CD14-positive monocyte (primary cell): ENCODE results near the gene MCF2L2. TPM values are rescaled to one million over a fixed set of nuclear protein-coding genes. Genes with fewer than 3 reads are reported as not detected.

ENCODE experiments used
- DNase-seq, 3 donors: peaks; one replicate each; pipeline ENCODE4 v3.0.0-alpha.2; 2011 to 2022
- H2AFZ ChIP-seq: 2 replicates; pipeline ENCODE4 v1.6.0; 2012; ENCODE audit warnings: mild to moderate bottlenecking, low read depth, low read length, inconsistent platforms; ENCODE audit not compliant: insufficient read depth, poor library complexity, severe bottlenecking
- H3K27ac ChIP-seq, 2 donors: 1 replicate in 1 of 2; 2 replicates in 1 of 2; pipeline ENCODE4 v1.5.1; 2012 to 2013; ENCODE audit warnings: low read length in 2 of 2, control low read depth in 1 of 2, inconsistent platforms in 1 of 2, low read depth in 1 of 2, mild to moderate bottlenecking in 1 of 2
- H3K27me3 ChIP-seq, 2 donors: one replicate each; pipeline versions ENCODE4 v1.6.0 to v1.6.1; 2011 to 2013; ENCODE audit warnings: low read length in 2 of 2; ENCODE audit not compliant: control insufficient read depth in 2 of 2, insufficient read depth in 2 of 2
- H3K36me3 ChIP-seq, 2 donors: replicated peaks in 1 of 2; 1 replicate in 1 of 2; 2 replicates in 1 of 2; pipeline versions ENCODE4 v1.5.1 to v1.6.1; 2012 to 2013; ENCODE audit warnings: low read length in 2 of 2, control low read depth in 1 of 2, inconsistent platforms in 1 of 2, mild to moderate bottlenecking in 1 of 2; ENCODE audit not compliant: insufficient read depth in 2 of 2, control insufficient read depth in 1 of 2
- H3K4me1 ChIP-seq, 2 donors: 1 replicate in 1 of 2; 2 replicates in 1 of 2; pipeline versions ENCODE4 v1.5.1 to v1.6.1; 2012 to 2013; ENCODE audit warnings: low read length in 2 of 2, control low read depth in 1 of 2, inconsistent platforms in 1 of 2, mild to moderate bottlenecking in 1 of 2, moderate library complexity in 1 of 2; ENCODE audit not compliant: insufficient read depth in 2 of 2, control insufficient read depth in 1 of 2
- H3K4me2 ChIP-seq: replicated peaks from 2 replicates; pipeline ENCODE3; 2012; ENCODE audit warnings: low read length, moderate library complexity, mild to moderate bottlenecking; ENCODE audit not compliant: poor library complexity, severe bottlenecking; ENCODE audit errors: extremely low read depth
- H3K4me3 ChIP-seq, 3 experiments: fragments of 200-600 bp in 1 of 3; sonication (generic) in 1 of 3; replicated peaks in 1 of 3; 1 replicate in 2 of 3; 2 replicates in 1 of 3; pipeline ENCODE4 v1.5.1; 2011 to 2013; ENCODE audit warnings: low read length in 3 of 3, mild to moderate bottlenecking in 3 of 3, control low read depth in 2 of 3, low read depth in 2 of 3, inconsistent platforms in 1 of 3, moderate library complexity in 1 of 3
- H3K79me2 ChIP-seq: 2 replicates; pipeline ENCODE4 v1.6.0; 2012; ENCODE audit warnings: mild to moderate bottlenecking, control low read depth, inconsistent platforms, low read length, moderate library complexity; ENCODE audit not compliant: insufficient read depth
- H3K9ac ChIP-seq: 2 replicates; pipeline ENCODE4 v1.6.0; 2017; ENCODE audit warnings: low read length, mild to moderate bottlenecking; ENCODE audit not compliant: insufficient read depth, poor library complexity, severe bottlenecking
- H3K9me3 ChIP-seq, 2 donors: replicated peaks in 1 of 2; 1 replicate in 1 of 2; 2 replicates in 1 of 2; pipeline versions ENCODE4 v1.5.1 to v1.6.1; 2012 to 2013; ENCODE audit warnings: low read length in 2 of 2, control low read depth in 1 of 2; ENCODE audit not compliant: control insufficient read depth in 1 of 2, insufficient read depth in 1 of 2
- H4K20me1 ChIP-seq: 2 replicates; pipeline ENCODE4 v1.6.0; 2012; ENCODE audit warnings: mild to moderate bottlenecking, low read length, control low read depth, moderate library complexity; ENCODE audit not compliant: insufficient read depth
- H3K27ac Mint-ChIP-seq, 7 donors: one replicate each; pipeline ENCODE4 v1.8.0; 2020; ENCODE audit warnings: mild to moderate bottlenecking in 7 of 7, mixed read lengths in 7 of 7, moderate library complexity in 6 of 7, inconsistent platforms in 2 of 7
- H3K27me3 Mint-ChIP-seq, 3 donors: one replicate each; pipeline ENCODE4 v1.8.0; 2021 to 2022; ENCODE audit warnings: low read depth in 3 of 3, mild to moderate bottlenecking in 3 of 3, mixed read lengths in 3 of 3, moderate library complexity in 3 of 3, inconsistent platforms in 1 of 3
- H3K36me3 Mint-ChIP-seq, 2 donors: one replicate each; pipeline ENCODE4 v1.8.0; 2020; ENCODE audit warnings: mixed read lengths in 2 of 2, inconsistent platforms in 1 of 2, mild to moderate bottlenecking in 1 of 2
- H3K4me1 Mint-ChIP-seq: one replicate; pipeline ENCODE4 v1.8.0; 2020; ENCODE audit warnings: mild to moderate bottlenecking, mixed read lengths
- H3K4me3 Mint-ChIP-seq, 2 donors: one replicate each; pipeline ENCODE4 v1.8.0; 2020; ENCODE audit warnings: mild to moderate bottlenecking in 2 of 2, mixed read lengths in 2 of 2, moderate library complexity in 1 of 2
- H3K9me3 Mint-ChIP-seq, 7 donors: one replicate each; pipeline ENCODE4 v1.8.0; 2020 to 2022; ENCODE audit warnings: mixed read lengths in 7 of 7, mild to moderate bottlenecking in 6 of 7, moderate library complexity in 6 of 7, inconsistent platforms in 2 of 7
- CTCF ChIP-seq: fragments of 200-600 bp; IDR thresholded peaks from one replicate; pipeline ENCODE4 v1.8.0; 2022; ENCODE audit warnings: antibody characterized with exemption, mild to moderate bottlenecking
- whole genome bisulfite sequencing: methylation state at CpG from one replicate; pipeline ENCODE4 v1.1.5; 2013; ENCODE audit warnings: missing lambda C conversion rate; ENCODE audit not compliant: insufficient coverage; 5-methylcytosine and 5-hydroxymethylcytosine counted together
- intact Hi-C, 2 donors: fragments of 100-400 bp; cut with micrococcal nuclease; formaldehyde crosslinking; loops; one replicate each; pipeline versions ENCODE4 v1.15.0 to v1.15.1; 2023
- polyA plus RNA-seq, 3 donors: library from polyadenylated mRNA; depleted of rRNA in 1 of 3; unstranded in 2 of 3; stranded (reverse) in 1 of 3; fragments of 300-500 nt in 2 of 3; fragments of >200 nt in 1 of 3; fragmentation: Illumina TruSeq in 2 of 3; gene quantifications; 1 replicate in 2 of 3; 2 replicates in 1 of 3; pipeline ENCODE4 v1.2.3, GENCODE V29; 2012 to 2021

MCF2L2 gene
- polyA plus RNA-seq, 3 donors: 0.01 to 0.13 TPM; not detected in 1

GRCh38 chr3:183381179-183381578 lies 47.2 kb downstream of the MCF2L2 start:
- Mint-ChIP-seq H3K36me3 (peaks cover 0 to 4% of the 10 kb centered on the region in 2 donors), H3K9me3 (peaks cover 0 to 3% (median 0%) of the 10 kb centered on the region in 7 donors), H3K4me1 (peaks cover 57% of the 10 kb centered on the region), H3K27ac (peak overlapping the region; percentile 81 to 97 (median 95)), H3K4me3 (peak overlapping the region in 1 of 2 donors; percentile 4), H3K27me3 (peaks cover 0 to 5% (median 0%) of the 10 kb centered on the region in 3 donors)
- H3K36me3 ChIP-seq: no peaks in the 10 kb centered on the region
- peaks cover 43 to 58% of the 10 kb centered on the region in 2 donors for H3K4me1 ChIP-seq
- H2AFZ ChIP-seq: no peak overlapping the region
- H3K4me2 ChIP-seq: peak overlapping the region; percentile 31
- no peaks in the 10 kb centered on the region for H4K20me1 ChIP-seq
- H3K27ac ChIP-seq: peak overlapping the region; percentile 13 to 70
- DNase-seq: peak; percentile 50 to 77 (median 73)
- H3K9me3 ChIP-seq: no peaks in the 10 kb centered on the region
- H3K9ac ChIP-seq: no peak overlapping the region
- no peaks in the 10 kb centered on the region for H3K79me2 ChIP-seq
- intact Hi-C loops: loop anchor here (1.0 to 10.0 kb wide), 4 partner anchors 86 to 129 kb away; partner anchors contain the start of gene B3GNT5 (in 2 of the 2)
- TF ChIP-seq CTCF: no peak
- H3K4me3 ChIP-seq: no peak overlapping the region
- H3K27me3 ChIP-seq: no peaks in the 10 kb centered on the region
- no CpG with 5 or more reads among the region's 4 CpGs for WGBS

DNA sequence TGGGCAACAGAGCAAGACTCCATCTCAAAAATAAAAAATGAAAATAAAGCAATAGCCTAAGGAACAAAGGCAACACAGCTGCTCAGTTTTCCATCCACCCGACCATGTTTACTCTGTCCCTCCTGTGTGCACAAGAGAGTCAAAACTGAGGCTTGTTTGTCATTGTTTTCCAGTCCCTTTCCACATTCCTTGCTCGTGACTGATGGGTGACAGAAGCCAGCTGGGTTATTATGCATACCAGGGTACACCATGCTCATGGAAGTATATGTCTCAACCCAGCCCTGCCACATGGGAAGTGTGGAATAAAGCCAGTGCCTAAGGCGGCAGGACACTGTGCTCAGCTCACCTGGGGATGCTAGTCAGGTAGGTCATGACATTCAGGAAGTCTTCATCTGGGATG lies 49.5 kb downstream of the MCF2L2 start:
- Histone ChIP-seq H3K9me3 (no peaks in the 10 kb centered on the region), H3K9ac (no peak overlapping the region), H3K4me1 (peaks cover 52 to 75% of the 10 kb centered on the region in 2 donors), H4K20me1 (no peaks in the 10 kb centered on the region), H3K4me2 (no peak overlapping the region), H3K36me3 (no peaks in the 10 kb centered on the region), H3K27ac (no peak overlapping the region), H3K79me2 (no peaks in the 10 kb centered on the region), H3K4me3 (no peak overlapping the region), H3K27me3 (no peaks in the 10 kb centered on the region), H2AFZ (no peak overlapping the region)
- no peak for DNase-seq
- no peak for TF ChIP-seq CTCF
- H3K27ac Mint-ChIP-seq: peak overlapping the region in 3 of 7 donors; percentile 54 to 80 (median 76)
- peaks cover 0 to 3% (median 2%) of the 10 kb centered on the region in 3 donors for H3K27me3 Mint-ChIP-seq
- intact Hi-C loops: loop anchor here in 1 of 2 donors (5.0 kb wide), 1 partner anchor 72 kb away; no protein-coding TSS in a partner anchor
- WGBS: 100% methylated on average over 1 of the region's 3 CpGs
- no peak overlapping the region for H3K4me3 Mint-ChIP-seq
- peaks cover 0 to 3% (median 0%) of the 10 kb centered on the region in 7 donors for H3K9me3 Mint-ChIP-seq
- peaks cover 68% of the 10 kb centered on the region for H3K4me1 Mint-ChIP-seq
- peaks cover 0 to 5% of the 10 kb centered on the region in 2 donors for H3K36me3 Mint-ChIP-seq
